Measurements from ENCODE around the gene PARG.

Gene PARG

DNA sequence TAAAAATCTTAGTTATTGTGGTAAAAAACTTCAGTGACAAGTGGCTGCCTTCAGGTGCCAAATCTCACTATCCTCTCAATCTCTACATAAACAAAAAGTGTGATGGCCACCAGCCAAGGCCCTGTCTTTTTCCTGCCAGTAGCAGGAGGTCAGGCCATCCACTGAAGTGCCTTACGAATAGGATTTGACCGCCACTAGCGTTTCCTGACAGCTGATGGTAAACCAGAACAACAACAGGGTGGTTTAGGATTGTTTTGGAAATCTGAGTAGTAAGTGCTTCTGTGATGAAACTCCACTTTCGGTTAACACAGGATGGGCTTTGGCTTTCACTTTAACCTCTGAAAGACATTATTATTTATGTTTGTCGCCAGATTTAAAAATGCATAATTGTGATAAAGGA, 124.0 kb downstream of the PARG start:
- DNase-seq (ENCODE audit: extremely low read depth, low read depth), result no peak
- no peak overlapping the region for H3K4me3 ChIP-seq (replicated peaks; ENCODE audit: low read depth, low read length)
- no peak for TF ChIP-seq CTCF (IDR thresholded peaks at IDR 0.05; ENCODE audit: low read depth, low read length, missing control alignments)

DNA sequence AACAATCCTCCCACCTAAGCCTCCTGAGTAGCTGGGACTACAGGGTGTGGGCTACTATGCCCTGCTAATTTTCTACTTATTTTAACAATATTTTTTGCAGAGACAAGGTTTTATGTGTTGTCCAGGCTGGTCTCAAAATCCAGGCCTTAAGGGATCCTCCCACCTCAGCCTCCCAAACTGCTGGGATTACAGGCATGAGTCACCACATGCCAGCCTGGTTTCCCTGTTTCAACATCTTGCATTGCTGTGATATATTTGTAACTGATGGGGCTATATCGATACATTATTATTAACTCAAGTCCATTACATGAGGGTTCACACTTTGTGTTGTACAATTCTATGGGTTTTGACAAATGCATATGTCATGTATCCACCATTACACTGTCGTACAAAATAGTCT, 137.8 kb downstream of the PARG start:
- no peak overlapping the region for H3K4me3 ChIP-seq (replicated peaks; ENCODE audit: low read depth, low read length)
- DNase-seq (ENCODE audit: extremely low read depth, low read depth), result no peak
- no peak for TF ChIP-seq CTCF (IDR thresholded peaks at IDR 0.05; ENCODE audit: low read depth, low read length, missing control alignments)

GRCh38 chr10:49798275-49798674, 143.6 kb downstream of the PARG start:
- no peak for TF ChIP-seq CTCF (IDR thresholded peaks at IDR 0.05; ENCODE audit: low read depth, low read length, missing control alignments)
- H3K4me3 ChIP-seq (replicated peaks; ENCODE audit: low read depth, low read length), result no peak overlapping the region
- no peak for DNase-seq (ENCODE audit: extremely low read depth, low read depth)

DNA sequence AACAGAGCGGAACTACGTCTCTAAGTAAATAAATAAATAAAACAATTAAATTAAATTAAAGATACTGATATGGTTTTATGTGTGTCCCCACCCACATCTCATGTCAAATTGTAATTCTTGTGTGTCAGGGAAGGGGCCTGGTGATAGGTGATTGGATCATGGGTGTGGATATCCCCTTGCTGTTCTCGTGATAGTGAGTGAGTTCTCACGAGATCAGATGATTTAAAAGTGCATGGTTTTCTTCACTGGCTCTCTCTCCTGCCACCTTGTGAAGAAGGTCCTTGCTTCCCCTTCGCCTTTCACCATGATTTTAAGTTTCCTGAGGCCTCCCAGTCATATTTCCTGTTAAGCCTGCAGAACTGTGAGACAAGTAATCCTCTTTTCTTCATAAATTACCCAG, 150.7 kb downstream of the PARG start:
- DNase-seq (ENCODE audit: extremely low read depth, low read depth), result no peak
- no peak overlapping the region for H3K4me3 ChIP-seq (replicated peaks; ENCODE audit: low read depth, low read length)
- no peak for TF ChIP-seq CTCF (IDR thresholded peaks at IDR 0.05; ENCODE audit: low read depth, low read length, missing control alignments)

- H3K4me3 ChIP-seq (replicated peaks; ENCODE audit: low read depth, low read length), result no peak overlapping the region
- TF ChIP-seq CTCF (IDR thresholded peaks at IDR 0.05; ENCODE audit: low read depth, low read length, missing control alignments), result no peak
- DNase-seq (ENCODE audit: extremely low read depth, low read depth), result no peak
Observed at GRCh38 chr10:49784681-49785080, 157.1 kb downstream of the PARG start.

GRCh38 chr10:49783645-49784044, 158.2 kb downstream of the PARG start:
- no peak for DNase-seq (ENCODE audit: extremely low read depth, low read depth)
- no peak for TF ChIP-seq CTCF (IDR thresholded peaks at IDR 0.05; ENCODE audit: low read depth, low read length, missing control alignments)
- H3K4me3 ChIP-seq (replicated peaks; ENCODE audit: low read depth, low read length), result no peak overlapping the region

- TF ChIP-seq CTCF (IDR thresholded peaks at IDR 0.05; ENCODE audit: low read depth, low read length, missing control alignments), result no peak
- no peak overlapping the region for H3K4me3 ChIP-seq (replicated peaks; ENCODE audit: low read depth, low read length)
- DNase-seq (ENCODE audit: extremely low read depth, low read depth), result no peak
Observed at GRCh38 chr10:49781247-49781646, 160.6 kb downstream of the PARG start.
